Measurements from ENCODE around the gene MICALL1. TPM values are rescaled to one million over a fixed set of nuclear protein-coding genes. Genes with fewer than 3 reads are reported as not detected.

The MICALL1 gene
- total RNA-seq, 2 experiments from 2014 or later = 18.3 to 25.7 TPM

DNA sequence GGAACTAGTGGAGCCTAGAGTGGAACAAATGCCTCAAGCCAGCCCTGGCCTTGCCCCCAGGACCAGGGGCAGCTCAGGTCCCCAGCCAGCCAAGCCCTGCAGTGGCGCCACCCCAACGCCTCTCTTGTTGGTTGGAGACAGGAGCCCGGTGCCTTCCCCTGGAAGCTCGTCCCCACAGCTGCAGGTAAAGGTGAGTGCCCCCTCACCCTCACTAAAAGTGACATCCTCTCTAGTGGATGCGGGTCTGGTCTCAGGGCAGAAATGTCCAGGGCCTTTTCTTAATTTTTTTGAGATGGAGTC is 21.5 kb downstream of the MICALL1 start:
- Histone ChIP-seq H3K4me1 (ENCODE audit: insufficient read depth, low read length, poor library complexity, severe bottlenecking) (peaks cover 23% of the 10 kb centered on the region), H3K36me3 (ENCODE audit: insufficient read depth, low read length) (peaks cover 6% of the 10 kb centered on the region; the same call in 1 of the 2 replicates), H3K79me2 (ENCODE audit: insufficient read depth, low read depth, low read length) (no peaks in the 10 kb centered on the region), H3K9me2 (ENCODE audit: insufficient read depth, low read length) (no peaks in the 10 kb centered on the region), H3K9me3 (ENCODE audit: low read length) (no peaks in the 10 kb centered on the region), H3K4me2 (ENCODE audit: low read length) (no peak overlapping the region), H3K27ac (ENCODE audit: low read depth, low read length, poor library complexity, severe bottlenecking) (no peak overlapping the region), H4K20me1 (ENCODE audit: insufficient read depth, low read length) (no peaks in the 10 kb centered on the region), H3K4me3 (ENCODE audit: low read depth, low read length, poor library complexity, severe bottlenecking) (no peak overlapping the region), H2AFZ (ENCODE audit: low read length) (no peak overlapping the region)
- no peak for TF ChIP-seq CTCF (conservative IDR thresholded peaks at IDR 0.05; ENCODE audit: low read length)
- TF ChIP-seq EZH2phosphoT487 (IDR thresholded peaks at IDR 0.05; ENCODE audit: borderline replicate concordance, low read depth, low read length) = no peak
- POLR2A ChIA-PET = no interaction called here
- BruUV-seq (replicated peaks) = no TSS peak
- DNase-seq (ENCODE audit: low spot score) = no peak
- intact Hi-C loops (cut with micrococcal nuclease; ENCODE audit: unreplicated experiment) = no loop called here
- CTCF ChIA-PET (ENCODE audit: unreplicated experiment) = no interaction called here

DNA sequence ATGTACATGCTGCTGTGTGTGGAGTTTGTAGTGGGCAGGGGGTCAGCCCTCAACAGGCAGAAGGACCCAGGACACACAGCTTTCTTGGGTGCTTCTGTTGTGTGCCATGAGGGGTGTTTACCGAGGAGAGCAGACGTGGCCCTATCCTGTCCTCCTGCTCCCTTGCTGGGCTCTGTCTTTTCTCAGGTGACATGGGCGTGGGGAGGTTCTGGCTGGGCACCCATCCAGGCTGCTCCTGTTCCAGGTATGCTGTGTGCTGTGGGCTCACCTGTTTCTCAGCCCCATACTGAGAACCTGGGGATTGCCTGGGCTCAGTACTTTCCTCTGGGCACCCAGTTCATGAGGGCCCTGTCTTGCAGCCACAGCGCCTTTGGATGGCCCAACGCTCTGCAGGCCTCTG is 23.3 kb downstream of the MICALL1 start:
- H3K27ac ChIP-seq (ENCODE audit: low read depth, low read length, poor library complexity, severe bottlenecking) = no peak overlapping the region
- no peaks in the 10 kb centered on the region for H3K9me2 ChIP-seq (ENCODE audit: insufficient read depth, low read length)
- no peak overlapping the region for H3K4me2 ChIP-seq (ENCODE audit: low read length)
- peaks cover 32% of the 10 kb centered on the region for H3K4me1 ChIP-seq (ENCODE audit: insufficient read depth, low read length, poor library complexity, severe bottlenecking)
- TF ChIP-seq EZH2phosphoT487 (IDR thresholded peaks at IDR 0.05; ENCODE audit: borderline replicate concordance, low read depth, low read length) (no peak), CTCF (conservative IDR thresholded peaks at IDR 0.05; ENCODE audit: low read length) (no peak)
- H3K9me3 ChIP-seq (ENCODE audit: low read length) = no peaks in the 10 kb centered on the region
- peaks cover 6% of the 10 kb centered on the region; the same call in 1 of the 2 replicates for H3K36me3 ChIP-seq (ENCODE audit: insufficient read depth, low read length)
- H2AFZ ChIP-seq (ENCODE audit: low read length) = no peak overlapping the region
- DNase-seq (ENCODE audit: low spot score) = no peak
- CTCF ChIA-PET (ENCODE audit: unreplicated experiment) = no interaction called here
- H3K4me3 ChIP-seq (ENCODE audit: low read depth, low read length, poor library complexity, severe bottlenecking) = no peak overlapping the region
- no peaks in the 10 kb centered on the region for H4K20me1 ChIP-seq (ENCODE audit: insufficient read depth, low read length)
- no TSS peak for BruUV-seq (replicated peaks)
- POLR2A ChIA-PET = no interaction called here
- no peaks in the 10 kb centered on the region for H3K79me2 ChIP-seq (ENCODE audit: insufficient read depth, low read depth, low read length)
- intact Hi-C loops (cut with micrococcal nuclease; ENCODE audit: unreplicated experiment) = no loop called here

- ChIA-PET POLR2A (no interaction called here), CTCF (ENCODE audit: unreplicated experiment) (no interaction called here)
- H3K27ac ChIP-seq (ENCODE audit: low read depth, low read length, poor library complexity, severe bottlenecking) = no peak overlapping the region
- no peaks in the 10 kb centered on the region for H3K9me2 ChIP-seq (ENCODE audit: insufficient read depth, low read length)
- no peaks in the 10 kb centered on the region for H4K20me1 ChIP-seq (ENCODE audit: insufficient read depth, low read length)
- no peak overlapping the region for H2AFZ ChIP-seq (ENCODE audit: low read length)
- no peaks in the 10 kb centered on the region for H3K79me2 ChIP-seq (ENCODE audit: insufficient read depth, low read depth, low read length)
- intact Hi-C loops (cut with micrococcal nuclease; ENCODE audit: unreplicated experiment) = no loop called here
- peaks cover 32% of the 10 kb centered on the region for H3K4me1 ChIP-seq (ENCODE audit: insufficient read depth, low read length, poor library complexity, severe bottlenecking)
- no peaks in the 10 kb centered on the region for H3K9me3 ChIP-seq (ENCODE audit: low read length)
- no peak overlapping the region for H3K4me3 ChIP-seq (ENCODE audit: low read depth, low read length, poor library complexity, severe bottlenecking)
- peaks cover 6% of the 10 kb centered on the region; the same call in 1 of the 2 replicates for H3K36me3 ChIP-seq (ENCODE audit: insufficient read depth, low read length)
- DNase-seq (ENCODE audit: low spot score) = peak; percentile 49
- no peak overlapping the region for H3K4me2 ChIP-seq (ENCODE audit: low read length)
- TF ChIP-seq CTCF (conservative IDR thresholded peaks at IDR 0.05; ENCODE audit: low read length) = peak; percentile 74
- no peak for TF ChIP-seq EZH2phosphoT487 (IDR thresholded peaks at IDR 0.05; ENCODE audit: borderline replicate concordance, low read depth, low read length)
- BruUV-seq (replicated peaks) = no TSS peak
Measured at GRCh38 chr22:37930270-37930951, 24.3 kb downstream of the MICALL1 start.

Data from OCI-LY7 (cell line).